Liver (tissue), 9 donors: ENCODE measurements around the gene UBA6. TPM values are rescaled to one million over a fixed set of nuclear protein-coding genes. Genes with fewer than 3 reads are reported as not detected.

Experiments
- DNase-seq: peaks from one replicate; pipeline ENCODE4 v3.0.0-alpha.2; 2017; ENCODE audit warnings: low spot score
- H3K27ac ChIP-seq, 2 donors: one replicate each; pipeline ENCODE4 v1.7.0; 2013; ENCODE audit warnings: inconsistent platforms in 2 of 2, low read length in 2 of 2, control low read depth in 1 of 2, low read depth in 1 of 2, mild to moderate bottlenecking in 1 of 2
- H3K27me3 ChIP-seq, 4 donors: one replicate each; pipeline versions ENCODE4 v1.6.1 to v1.7.0; 2013; ENCODE audit warnings: low read length in 3 of 4, inconsistent platforms in 1 of 4, mild to moderate bottlenecking in 1 of 4, moderate library complexity in 1 of 4; ENCODE audit not compliant: control insufficient read depth in 4 of 4, insufficient read depth in 4 of 4
- H3K36me3 ChIP-seq, 4 donors: one replicate each; pipeline versions ENCODE4 v1.6.1 to v1.7.0; 2013; ENCODE audit warnings: low read length in 3 of 4, mild to moderate bottlenecking in 3 of 4, low read depth in 1 of 4, moderate library complexity in 1 of 4; ENCODE audit not compliant: control insufficient read depth in 4 of 4, insufficient read depth in 3 of 4
- H3K4me1 ChIP-seq, 4 donors: one replicate each; pipeline versions ENCODE4 v1.6.1 to v1.7.0; 2013; ENCODE audit warnings: low read length in 3 of 4, mild to moderate bottlenecking in 3 of 4, moderate library complexity in 1 of 4; ENCODE audit not compliant: control insufficient read depth in 4 of 4, insufficient read depth in 4 of 4
- H3K4me3 ChIP-seq, 3 donors: one replicate each; pipeline versions ENCODE4 v1.6.1 to v1.7.0; 2013; ENCODE audit warnings: low read length in 3 of 3, control low read depth in 1 of 3, low read depth in 1 of 3, mild to moderate bottlenecking in 1 of 3
- H3K9ac ChIP-seq, 2 donors: one replicate each; pipeline ENCODE4 v1.7.0; 2013; ENCODE audit warnings: low read length in 2 of 2, mild to moderate bottlenecking in 2 of 2, moderate library complexity in 2 of 2, control low read depth in 1 of 2, low read depth in 1 of 2
- H3K9me3 ChIP-seq, 4 donors: one replicate each; pipeline versions ENCODE4 v1.6.1 to v1.7.0; 2013; ENCODE audit warnings: low read length in 3 of 4; ENCODE audit not compliant: control insufficient read depth in 4 of 4
- CTCF ChIP-seq: fragments of 150-350 bp; IDR thresholded peaks from 2 replicates; pipeline ENCODE4 v1.5.1; 2017; ENCODE audit warnings: improper control_type of control experiment, low read depth, low read length; ENCODE audit not compliant: missing input control
- EGR1 ChIP-seq, 2 donors: IDR thresholded peaks; 2 replicates each; pipeline ENCODE4 v1.6.1; 2016 to 2018; ENCODE audit warnings: antibody characterized with exemption in 2 of 2, low read depth in 2 of 2
- FOXA1 ChIP-seq: IDR thresholded peaks from 2 replicates; pipeline ENCODE4 v1.6.1; 2016; ENCODE audit warnings: antibody characterized with exemption
- FOXA2 ChIP-seq: IDR thresholded peaks from 2 replicates; pipeline ENCODE4 v1.6.1; 2016; ENCODE audit warnings: antibody characterized with exemption
- GABPA ChIP-seq, 2 donors: IDR thresholded peaks in 1 of 2; conservative IDR thresholded peaks in 1 of 2; 2 replicates each; pipeline ENCODE4 v1.6.1; 2016; ENCODE audit warnings: antibody characterized with exemption in 2 of 2, mild to moderate bottlenecking in 1 of 2, moderate library complexity in 1 of 2
- HNF4A ChIP-seq, 2 donors: conservative IDR thresholded peaks; 2 replicates each; pipeline ENCODE4 v1.6.1; 2016; ENCODE audit warnings: antibody characterized with exemption in 2 of 2, mild to moderate bottlenecking in 2 of 2
- HNF4G ChIP-seq: IDR thresholded peaks from 2 replicates; pipeline ENCODE4 v1.6.1; 2016; ENCODE audit warnings: antibody characterized with exemption
- JUND ChIP-seq, 2 donors: IDR thresholded peaks; 2 replicates each; pipeline ENCODE4 v1.6.1; 2016; ENCODE audit warnings: antibody characterized with exemption in 2 of 2
- NR2F2 ChIP-seq: IDR thresholded peaks from 2 replicates; pipeline ENCODE4 v1.6.1; 2016; ENCODE audit warnings: antibody characterized with exemption
- RAD21 ChIP-seq, 2 donors: IDR thresholded peaks; 2 replicates each; pipeline ENCODE4 v1.6.1; 2016; ENCODE audit warnings: antibody characterized with exemption in 2 of 2, mild to moderate bottlenecking in 2 of 2
- RXRA ChIP-seq, 2 donors: IDR thresholded peaks; 2 replicates each; pipeline ENCODE4 v1.6.1; 2017 to 2018; ENCODE audit warnings: antibody characterized with exemption in 2 of 2, mild to moderate bottlenecking in 1 of 2
- SP1 ChIP-seq: IDR thresholded peaks from 2 replicates; pipeline ENCODE4 v1.6.1; 2018; ENCODE audit warnings: antibody characterized with exemption, mild to moderate bottlenecking
- TAF1 ChIP-seq: conservative IDR thresholded peaks from 2 replicates; pipeline ENCODE4 v1.6.1; 2016; ENCODE audit warnings: antibody characterized with exemption, mild to moderate bottlenecking
- YY1 ChIP-seq: IDR thresholded peaks from 2 replicates; pipeline ENCODE4 v1.6.1; 2016; ENCODE audit warnings: antibody characterized with exemption, mild to moderate bottlenecking
- WGBS: extraction: QIAGEN DNeasy Blood & Tissue Kit; methylation state at CpG from one replicate; pipeline ENCODE4 v1.1.7; 2013; 5-methylcytosine and 5-hydroxymethylcytosine counted together
- polyA plus RNA-seq, 2 donors: library from polyadenylated mRNA; stranded (reverse) in 1 of 2; unstranded in 1 of 2; fragments of 200-250 nt in 1 of 2; fragments of >200 nt in 1 of 2; fragmentation: Nextera tagmentation in 1 of 2; extraction: Ambion mirVana in 1 of 2; gene quantifications; one replicate each; pipeline versions ENCODE4 v1.2.1 to v1.2.3, GENCODE V29; 2013 to 2015
- total RNA-seq, 2 donors: library from RNA; depleted of rRNA; stranded (reverse); fragments of >200 nt; gene quantifications; one replicate each; pipeline ENCODE4 v1.2.3, GENCODE V29; 2014
- TF ChIP-seq, protein P1 (sequence below): IDR thresholded peaks from 2 replicates; pipeline ENCODE4 v1.6.1; 2016; ENCODE audit warnings: antibody characterized with exemption
- TF ChIP-seq, protein P2 (sequence below): IDR thresholded peaks from 2 replicates; pipeline ENCODE4 v1.6.1; 2016; ENCODE audit warnings: antibody characterized with exemption
- TF ChIP-seq, protein P3 (sequence below): IDR thresholded peaks from 2 replicates; pipeline ENCODE4 v1.6.1; 2016; ENCODE audit warnings: antibody characterized with exemption
- donor health status: healthy.
- donor health status: healthy.
- donor health status: healthy.
- donor health status: healthy.
- donor health status: healthy.

The UBA6 gene
- total and polyA plus RNA-seq, 4 donors, result 8.4 to 122 (median 13.7) TPM

DNA sequence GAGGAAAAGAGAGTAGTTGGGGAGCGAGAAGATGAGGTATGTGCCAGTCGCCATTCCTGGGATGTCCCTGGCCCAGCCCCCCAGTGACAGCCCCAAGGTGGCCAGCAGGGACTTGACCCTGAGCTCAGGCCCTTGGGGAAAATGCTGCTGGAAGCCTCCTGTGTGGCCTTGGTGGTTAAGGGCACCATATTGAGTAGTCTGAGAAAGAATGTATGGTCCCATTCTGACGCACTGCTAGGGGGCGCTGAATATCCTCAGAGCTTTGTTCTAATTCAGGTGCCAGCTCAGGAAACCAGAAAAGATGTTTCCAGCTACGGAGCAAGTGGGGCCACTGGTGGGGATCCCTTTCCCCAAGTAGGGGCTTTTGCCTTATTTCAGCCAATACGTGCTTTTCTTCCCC lies 14.0 kb upstream of the UBA6 start:
- WGBS, result 90% methylated on average over 6 of the region's 6 CpGs
- Histone ChIP-seq H3K4me1 (no peaks in the 10 kb centered on the region), H3K36me3 (peaks cover 0 to 1% (median 0%) of the 10 kb centered on the region in 4 donors), H3K27ac (no peak overlapping the region), H3K27me3 (no peaks in the 10 kb centered on the region), H3K9ac (no peak overlapping the region), H3K4me3 (no peak overlapping the region), H3K9me3 (no peaks in the 10 kb centered on the region)
- DNase-seq, result no peak
- no peak for TF ChIP-seq HNF4G
- TF ChIP-seq RAD21 (IDR thresholded peaks at IDR 0.05), result no peak
- TF ChIP-seq, protein P1, sequence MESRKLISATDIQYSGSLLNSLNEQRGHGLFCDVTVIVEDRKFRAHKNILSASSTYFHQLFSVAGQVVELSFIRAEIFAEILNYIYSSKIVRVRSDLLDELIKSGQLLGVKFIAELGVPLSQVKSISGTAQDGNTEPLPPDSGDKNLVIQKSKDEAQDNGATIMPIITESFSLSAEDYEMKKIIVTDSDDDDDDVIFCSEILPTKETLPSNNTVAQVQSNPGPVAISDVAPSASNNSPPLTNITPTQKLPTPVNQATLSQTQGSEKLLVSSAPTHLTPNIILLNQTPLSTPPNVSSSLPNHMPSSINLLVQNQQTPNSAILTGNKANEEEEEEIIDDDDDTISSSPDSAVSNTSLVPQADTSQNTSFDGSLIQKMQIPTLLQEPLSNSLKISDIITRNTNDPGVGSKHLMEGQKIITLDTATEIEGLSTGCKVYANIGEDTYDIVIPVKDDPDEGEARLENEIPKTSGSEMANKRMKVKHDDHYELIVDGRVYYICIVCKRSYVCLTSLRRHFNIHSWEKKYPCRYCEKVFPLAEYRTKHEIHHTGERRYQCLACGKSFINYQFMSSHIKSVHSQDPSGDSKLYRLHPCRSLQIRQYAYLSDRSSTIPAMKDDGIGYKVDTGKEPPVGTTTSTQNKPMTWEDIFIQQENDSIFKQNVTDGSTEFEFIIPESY, result no peak
- TF ChIP-seq FOXA1, result no peak
- TF ChIP-seq FOXA2, result no peak
- TF ChIP-seq TAF1, result no peak
- TF ChIP-seq EGR1 (IDR thresholded peaks at IDR 0.05; ENCODE audit: low read depth in 2 of 2), result no peak
- no peak for TF ChIP-seq RXRA (IDR thresholded peaks at IDR 0.05)

- no peak overlapping the region for H3K9ac ChIP-seq
- no peak overlapping the region for H3K27ac ChIP-seq
- peaks cover 0 to 1% (median 0%) of the 10 kb centered on the region in 4 donors for H3K36me3 ChIP-seq
- no peak overlapping the region for H3K4me3 ChIP-seq
- WGBS, result 96% methylated on average over 1 of the region's 1 CpG
- no peaks in the 10 kb centered on the region for H3K27me3 ChIP-seq
- no peaks in the 10 kb centered on the region for H3K9me3 ChIP-seq
- H3K4me1 ChIP-seq, result no peaks in the 10 kb centered on the region
- DNase-seq, result no peak
- TF ChIP-seq RAD21 (IDR thresholded peaks at IDR 0.05) (no peak), TAF1 (no peak), YY1 (no peak), EGR1 (IDR thresholded peaks at IDR 0.05; ENCODE audit: low read depth in 2 of 2) (no peak), HNF4G (no peak), RXRA (IDR thresholded peaks at IDR 0.05) (no peak), JUND (IDR thresholded peaks at IDR 0.05) (no peak), NR2F2 (no peak), HNF4A (conservative IDR thresholded peaks at IDR 0.05) (no peak)
- TF ChIP-seq, protein P2, sequence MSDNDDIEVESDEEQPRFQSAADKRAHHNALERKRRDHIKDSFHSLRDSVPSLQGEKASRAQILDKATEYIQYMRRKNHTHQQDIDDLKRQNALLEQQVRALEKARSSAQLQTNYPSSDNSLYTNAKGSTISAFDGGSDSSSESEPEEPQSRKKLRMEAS, result no peak
Measured at GRCh38 chr4:67714248-67714583, 13.3 kb upstream of the UBA6 start.

- 68% methylated on average over 12 of the region's 12 CpGs for WGBS
- Histone ChIP-seq H3K9ac (no peak overlapping the region), H3K4me3 (no peak overlapping the region), H3K36me3 (peaks cover 0 to 1% (median 0%) of the 10 kb centered on the region in 4 donors), H3K27ac (no peak overlapping the region), H3K9me3 (no peaks in the 10 kb centered on the region), H3K4me1 (no peaks in the 10 kb centered on the region), H3K27me3 (no peaks in the 10 kb centered on the region)
- DNase-seq, result no peak
- TF ChIP-seq CTCF, result no peak
- TF ChIP-seq RAD21 (IDR thresholded peaks at IDR 0.05), result no peak
- TF ChIP-seq EGR1 (IDR thresholded peaks at IDR 0.05; ENCODE audit: low read depth in 2 of 2), result no peak
- TF ChIP-seq, protein P3, sequence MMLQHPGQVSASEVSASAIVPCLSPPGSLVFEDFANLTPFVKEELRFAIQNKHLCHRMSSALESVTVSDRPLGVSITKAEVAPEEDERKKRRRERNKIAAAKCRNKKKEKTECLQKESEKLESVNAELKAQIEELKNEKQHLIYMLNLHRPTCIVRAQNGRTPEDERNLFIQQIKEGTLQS, result no peak
- no peak for TF ChIP-seq TAF1
- TF ChIP-seq YY1, result no peak
- TF ChIP-seq, protein P1, result no peak
- no peak for TF ChIP-seq HNF4G
- TF ChIP-seq JUND (IDR thresholded peaks at IDR 0.05), result no peak
- no peak for TF ChIP-seq SP1
- TF ChIP-seq FOXA2, result no peak
- no peak for TF ChIP-seq FOXA1
- TF ChIP-seq NR2F2, result no peak
- TF ChIP-seq GABPA (IDR thresholded peaks at IDR 0.05 in 1 of 2, conservative IDR thresholded peaks at IDR 0.05 in 1 of 2), result no peak
- TF ChIP-seq HNF4A (conservative IDR thresholded peaks at IDR 0.05), result no peak
Measured at GRCh38 chr4:67713529-67714247, 12.7 kb upstream of the UBA6 start.
